Astrocyte (in vitro differentiated cells and primary cell): ENCODE data around the gene ILRUN. TPM values are rescaled to one million over a fixed set of nuclear protein-coding genes. Genes with fewer than 3 reads are reported as not detected.
"Not testable (repeated sequence)": the region's sequence is repeated elsewhere in the genome, so short reads cannot be mapped to it uniquely, and the experiment has no call there.

ENCODE experiments used
- DNase-seq: peaks from one replicate; pipeline ENCODE4 v3.0.0-alpha.2; 2010; ENCODE audit warnings: low read depth
- FAIRE-seq: peaks from 2 replicates; lab custom pipeline; 2011; peaks lifted over from hg19 to GRCh38; lab: Jason Lieb, UNC
- H2AFZ ChIP-seq: 2 replicates; pipeline ENCODE4 v1.6.0; 2012; ENCODE audit warnings: low read depth, low read length, inconsistent platforms
- H3K27ac ChIP-seq: 2 replicates; pipeline ENCODE4 v1.5.1; 2011; ENCODE audit warnings: low read depth, low read length, inconsistent platforms
- H3K27me3 ChIP-seq: 2 replicates; pipeline ENCODE4 v1.6.0; 2011; ENCODE audit warnings: low read length, inconsistent platforms; ENCODE audit not compliant: insufficient read depth
- H3K36me3 ChIP-seq: 2 replicates; pipeline ENCODE4 v1.5.1; 2011; ENCODE audit warnings: low read length, inconsistent platforms; ENCODE audit not compliant: insufficient read depth
- H3K4me1 ChIP-seq: 2 replicates; pipeline ENCODE4 v1.5.1; 2011; ENCODE audit warnings: low read length, inconsistent platforms; ENCODE audit not compliant: insufficient read depth
- H3K4me2 ChIP-seq: 2 replicates; pipeline ENCODE4 v1.6.0; 2012; ENCODE audit warnings: low read length, inconsistent platforms
- H3K4me3 ChIP-seq: 2 replicates; pipeline ENCODE4 v1.5.1; 2011; ENCODE audit warnings: low read depth, mild to moderate bottlenecking, low read length, inconsistent platforms; ENCODE audit not compliant: insufficient read depth
- H3K79me2 ChIP-seq: 2 replicates; pipeline ENCODE4 v1.6.0; 2012; ENCODE audit warnings: mild to moderate bottlenecking, low read length, inconsistent platforms; ENCODE audit not compliant: insufficient read depth
- H3K9ac ChIP-seq: 2 replicates; pipeline ENCODE4 v1.6.0; 2012; ENCODE audit warnings: mild to moderate bottlenecking, low read length, inconsistent platforms
- H3K9me3 ChIP-seq: 2 replicates; pipeline ENCODE4 v1.5.1; 2012; ENCODE audit warnings: low read depth, mild to moderate bottlenecking, low read length, inconsistent platforms; ENCODE audit not compliant: insufficient read depth
- H4K20me1 ChIP-seq: 2 replicates; pipeline ENCODE4 v1.6.0; 2012; ENCODE audit warnings: low read length, inconsistent platforms; ENCODE audit not compliant: insufficient read depth
- H3K27ac Mint-ChIP-seq: one replicate; pipeline ENCODE4 v1.8.0; 2021; ENCODE audit warnings: mild to moderate bottlenecking, mixed read lengths; ENCODE audit not compliant: unreplicated experiment
- H3K27me3 Mint-ChIP-seq: one replicate; pipeline ENCODE4 v1.8.0; 2021; ENCODE audit warnings: low read depth, mixed read lengths; ENCODE audit not compliant: unreplicated experiment
- H3K36me3 Mint-ChIP-seq: one replicate; pipeline ENCODE4 v1.8.0; 2021; ENCODE audit warnings: low read depth, mixed read lengths; ENCODE audit not compliant: unreplicated experiment
- H3K4me1 Mint-ChIP-seq: one replicate; pipeline ENCODE4 v1.8.0; 2021; ENCODE audit warnings: low read depth, mixed read lengths; ENCODE audit not compliant: unreplicated experiment
- H3K4me3 Mint-ChIP-seq: one replicate; pipeline ENCODE4 v1.8.0; 2021; ENCODE audit warnings: mild to moderate bottlenecking, moderate library complexity, mixed read lengths; ENCODE audit not compliant: unreplicated experiment
- H3K9me3 Mint-ChIP-seq: one replicate; pipeline ENCODE4 v1.8.0; 2021; ENCODE audit warnings: mild to moderate bottlenecking, mixed read lengths; ENCODE audit not compliant: unreplicated experiment
- CTCF ChIP-seq: IDR thresholded peaks from 2 replicates; pipeline ENCODE4 v1.5.1; 2011; ENCODE audit warnings: low read depth, mild to moderate bottlenecking, inconsistent platforms, low read length, moderate library complexity; ENCODE audit not compliant: insufficient read depth
- EZH2 ChIP-seq: IDR thresholded peaks from 2 replicates; pipeline ENCODE4 v1.6.1; 2012; ENCODE audit warnings: mild to moderate bottlenecking, low read length, inconsistent platforms; ENCODE audit not compliant: insufficient read depth
- total RNA-seq: library from RNA; stranded (reverse); gene quantifications from 2 replicates; pipeline ENCODE4 v1.2.1, GENCODE V29; 2021

The ILRUN gene
- total RNA-seq, 1 donor from 2014 or later: 63.3 TPM

- not testable (repeated sequence) for H3K27me3 ChIP-seq, H3K9ac ChIP-seq, H3K79me2 ChIP-seq, H3K36me3 Mint-ChIP-seq, H3K27me3 Mint-ChIP-seq, H3K36me3 ChIP-seq, H2AFZ ChIP-seq, H4K20me1 ChIP-seq, H3K27ac Mint-ChIP-seq, H3K4me2 ChIP-seq, H3K27ac ChIP-seq, DNase-seq, FAIRE-seq, H3K9me3 Mint-ChIP-seq, H3K4me1 ChIP-seq, H3K9me3 ChIP-seq, H3K4me3 Mint-ChIP-seq, H3K4me3 ChIP-seq
- H3K4me1 Mint-ChIP-seq: peaks cover 17% of the 10 kb centered on the region
Observed at GRCh38 chr6:34719646-34720045, 23.1 kb upstream of the ILRUN start.

- H3K4me3 ChIP-seq: no peak overlapping the region
- Mint-ChIP-seq H3K27me3 (peaks cover 3% of the 10 kb centered on the region), H3K4me1 (peaks cover 17% of the 10 kb centered on the region), H3K9me3 (no peaks in the 10 kb centered on the region), H3K27ac (no peak overlapping the region), H3K4me3 (no peak overlapping the region), H3K36me3 (no peaks in the 10 kb centered on the region)
- TF ChIP-seq CTCF (no peak), EZH2 (no peak)
- H3K36me3 ChIP-seq: no peaks in the 10 kb centered on the region
- DNase-seq: no peak
- H3K4me1 ChIP-seq: no peaks in the 10 kb centered on the region
- H3K4me2 ChIP-seq: peak overlapping the region; percentile 44
- no peaks in the 10 kb centered on the region for H3K79me2 ChIP-seq
- no peaks in the 10 kb centered on the region for H3K27me3 ChIP-seq
- no peak for FAIRE-seq
- no peak overlapping the region for H3K9ac ChIP-seq
- no peaks in the 10 kb centered on the region for H4K20me1 ChIP-seq
- no peak overlapping the region for H2AFZ ChIP-seq
- no peaks in the 10 kb centered on the region for H3K9me3 ChIP-seq
- H3K27ac ChIP-seq: no peak overlapping the region
Observed at GRCh38 chr6:34718976-34719375, 22.4 kb upstream of the ILRUN start.

GRCh38 chr6:34717466-34717865 is 20.9 kb upstream of the ILRUN start:
- Mint-ChIP-seq H3K27me3 (peaks cover 3% of the 10 kb centered on the region), H3K27ac (no peak overlapping the region), H3K36me3 (no peaks in the 10 kb centered on the region), H3K9me3 (no peaks in the 10 kb centered on the region), H3K4me1 (peaks cover 9% of the 10 kb centered on the region), H3K4me3 (no peak overlapping the region)
- no peak overlapping the region for H2AFZ ChIP-seq
- no peaks in the 10 kb centered on the region for H3K79me2 ChIP-seq
- no peak overlapping the region for H3K4me2 ChIP-seq
- no peak overlapping the region for H3K4me3 ChIP-seq
- no peak overlapping the region for H3K27ac ChIP-seq
- no peak overlapping the region for H3K9ac ChIP-seq
- FAIRE-seq (no peak), DNase-seq (no peak)
- H3K9me3 ChIP-seq: no peaks in the 10 kb centered on the region
- no peaks in the 10 kb centered on the region for H4K20me1 ChIP-seq
- no peak for TF ChIP-seq EZH2
- no peak for TF ChIP-seq CTCF
- no peaks in the 10 kb centered on the region for H3K36me3 ChIP-seq
- no peaks in the 10 kb centered on the region for H3K27me3 ChIP-seq
- no peaks in the 10 kb centered on the region for H3K4me1 ChIP-seq
